Sigmoid colon (tissue), 7 donors: ENCODE data around the gene ESRRA. TPM values are rescaled to one million over a fixed set of nuclear protein-coding genes. Genes with fewer than 3 reads are reported as not detected.

Experiments
- DNase-seq: peaks from one replicate; pipeline ENCODE4 v3.0.0-alpha.2; 2019
- H3K27ac ChIP-seq, 4 donors: fragments of 200-600 bp; sonication (generic); one replicate each; pipeline ENCODE4 v1.5.1; 2016 to 2019; ENCODE audit warnings: mild to moderate bottlenecking in 1 of 4
- H3K27me3 ChIP-seq, 3 donors: fragments of 200-600 bp; sonication (generic); one replicate each; pipeline ENCODE4 v1.5.1; 2019; ENCODE audit warnings: mild to moderate bottlenecking in 1 of 3
- H3K36me3 ChIP-seq, 4 donors: fragments of 200-600 bp; sonication (generic); one replicate each; pipeline ENCODE4 v1.5.1; 2016 to 2019
- H3K4me1 ChIP-seq, 4 donors: fragments of 200-600 bp; sonication (generic); one replicate each; pipeline ENCODE4 v1.5.1; 2017 to 2019
- H3K4me3 ChIP-seq, 4 donors: fragments of 200-600 bp; sonication (generic); one replicate each; pipeline ENCODE4 v1.5.1; 2017 to 2019; ENCODE audit warnings: mild to moderate bottlenecking in 2 of 4, moderate library complexity in 1 of 4
- H3K9me3 ChIP-seq, 4 donors: fragments of 200-600 bp in 3 of 4; sonication (generic) in 3 of 4; one replicate each; pipeline versions ENCODE4 v1.5.1 to v1.6.1; 2013 to 2019
- CTCF ChIP-seq, 4 experiments: fragments of 450-650 bp in 3 of 4; fragments of 200-600 bp in 1 of 4; IDR thresholded peaks; one replicate each; pipeline ENCODE4 v1.5.1; 2016 to 2019; ENCODE audit warnings: antibody characterized with exemption in 4 of 4, mild to moderate bottlenecking in 3 of 4, moderate library complexity in 2 of 4
- EP300 ChIP-seq, 4 donors: sonication (generic); formaldehyde crosslinking; IDR thresholded peaks; one replicate each; pipeline ENCODE4 v1.6.1; 2017; ENCODE audit warnings: antibody characterized with exemption in 4 of 4
- POLR2A ChIP-seq, 2 donors: fragments of 450-650 bp; IDR thresholded peaks; one replicate each; pipeline ENCODE4 v1.6.1; 2016; ENCODE audit warnings: antibody characterized with exemption in 2 of 2, mild to moderate bottlenecking in 2 of 2, moderate library complexity in 2 of 2
- POLR2AphosphoS5 ChIP-seq, 4 donors: sonication (generic); formaldehyde crosslinking; IDR thresholded peaks; one replicate each; pipeline ENCODE4 v1.6.1; 2017; ENCODE audit warnings: antibody characterized with exemption in 4 of 4
- WGBS, 2 donors: extraction: QIAGEN DNeasy Blood & Tissue Kit; methylation state at CpG; one replicate each; pipeline ENCODE4 v1.1.7; 2013; 5-methylcytosine and 5-hydroxymethylcytosine counted together
- intact Hi-C: fragments of 100-400 bp; cut with DNase I; formaldehyde crosslinking; loops from one replicate; pipeline ENCODE4 v1.15.1; 2023
- polyA plus RNA-seq, 3 donors: library from polyadenylated mRNA; stranded (reverse); fragments of 200-250 nt; gene quantifications; one replicate each; pipeline ENCODE4 v1.2.3, GENCODE V29; 2013
- total RNA-seq, 4 donors: library from RNA; depleted of rRNA; stranded (reverse); fragments of >200 nt; gene quantifications; one replicate each; pipeline ENCODE4 v1.1.0, GENCODE V29; 2016
- donor health status: healthy with polysubstance abuse.
- donor health status: Bipolar disorder and iron deficiency.
- donor health status: healthy.

The ESRRA gene
- total and polyA plus RNA-seq, 7 donors, result 39.9 to 244 (median 48.7) TPM

GRCh38 chr11:64269540-64270220 is 35.6 kb upstream of the ESRRA start:
- 0 to 1% methylated on average over 58 of the region's 58 CpGs for WGBS, 2 donors
- TF ChIP-seq POLR2A (IDR thresholded peaks at IDR 0.05), result peak in 1 of 2 donors; percentile 22
- no peak for TF ChIP-seq CTCF (IDR thresholded peaks at IDR 0.05)
- TF ChIP-seq POLR2AphosphoS5 (IDR thresholded peaks at IDR 0.05), result peak; percentile 62 to 87 (median 82)
- peak in 1 of 4 donors; percentile 62 for TF ChIP-seq EP300 (IDR thresholded peaks at IDR 0.05)
- peak; percentile 99 for DNase-seq
- intact Hi-C loops, result loop anchor here (1.0 kb wide), 2 partner anchors 15 to 17 kb away; partner anchors contain the start of gene BAD
- Histone ChIP-seq H3K36me3 (peaks cover 0 to 20% (median 12%) of the 10 kb centered on the region in 4 donors), H3K4me1 (peaks cover 0 to 37% (median 31%) of the 10 kb centered on the region in 4 donors), H3K27ac (peak overlapping the region; percentile 87 to 99 (median 96)), H3K27me3 (no peaks in the 10 kb centered on the region), H3K9me3 (no peaks in the 10 kb centered on the region), H3K4me3 (peak overlapping the region; percentile 53 to 94 (median 78))

GRCh38 chr11:64275031-64275800 is 30.1 kb upstream of the ESRRA start:
- peaks cover 0 to 43% (median 10%) of the 10 kb centered on the region in 4 donors for H3K36me3 ChIP-seq
- H3K27ac ChIP-seq, result no peak overlapping the region
- TF ChIP-seq POLR2A (IDR thresholded peaks at IDR 0.05) (no peak), EP300 (IDR thresholded peaks at IDR 0.05) (no peak), CTCF (IDR thresholded peaks at IDR 0.05) (no peak)
- H3K27me3 ChIP-seq, result no peaks in the 10 kb centered on the region
- H3K4me1 ChIP-seq, result peaks cover 0 to 12% (median 10%) of the 10 kb centered on the region in 4 donors
- H3K4me3 ChIP-seq, result no peak overlapping the region
- intact Hi-C loops, result no loop called here
- WGBS, 2 donors, result 92 to 93% methylated on average over 15 of the region's 15 CpGs
- DNase-seq, result no peak
- H3K9me3 ChIP-seq, result no peaks in the 10 kb centered on the region

- Histone ChIP-seq H3K9me3 (no peaks in the 10 kb centered on the region), H3K4me1 (peaks cover 0 to 12% (median 10%) of the 10 kb centered on the region in 4 donors), H3K27ac (no peak overlapping the region), H3K27me3 (no peaks in the 10 kb centered on the region), H3K4me3 (no peak overlapping the region), H3K36me3 (peaks cover 0 to 47% (median 10%) of the 10 kb centered on the region in 4 donors)
- intact Hi-C loops, result no loop called here
- no peak for DNase-seq
- TF ChIP-seq CTCF (IDR thresholded peaks at IDR 0.05) (no peak), POLR2AphosphoS5 (IDR thresholded peaks at IDR 0.05) (no peak), POLR2A (IDR thresholded peaks at IDR 0.05) (no peak), EP300 (IDR thresholded peaks at IDR 0.05) (no peak)
- WGBS, 2 donors, result 70 to 83% methylated on average over 2 of the region's 2 CpGs
Measured at GRCh38 chr11:64275841-64276240, 29.5 kb upstream of the ESRRA start.

GRCh38 chr11:64276653-64277431 is 28.5 kb upstream of the ESRRA start:
- intact Hi-C loops, result no loop called here

More at GRCh38 chr11:64276653-64277431, 28.5 kb upstream of the ESRRA start:
- Histone ChIP-seq H3K27me3 (no peaks in the 10 kb centered on the region), H3K4me1 (peaks cover 0 to 9% (median 7%) of the 10 kb centered on the region in 4 donors), H3K9me3 (no peaks in the 10 kb centered on the region), H3K36me3 (peaks cover 1 to 57% (median 15%) of the 10 kb centered on the region in 4 donors), H3K4me3 (no peak overlapping the region), H3K27ac (no peak overlapping the region)
- TF ChIP-seq POLR2A (IDR thresholded peaks at IDR 0.05) (no peak), EP300 (IDR thresholded peaks at IDR 0.05) (no peak), CTCF (IDR thresholded peaks at IDR 0.05) (no peak), POLR2AphosphoS5 (IDR thresholded peaks at IDR 0.05) (no peak)
- no peak for DNase-seq
- 53 to 78% methylated on average over 17 of the region's 17 CpGs for WGBS, 2 donors
